SH-SY5Y (cell line): ENCODE measurements around the gene GASK1A.

ENCODE experiments used
- GATA2 ChIP-seq: IDR thresholded peaks from 2 replicates; pipeline ENCODE4 v1.6.1; 2011; ENCODE audit warnings: mild to moderate bottlenecking, low read depth, low read length
- GATA3 ChIP-seq: IDR thresholded peaks from 2 replicates; pipeline ENCODE4 v1.6.1; 2011; ENCODE audit warnings: low read depth, mild to moderate bottlenecking, low read length, moderate library complexity

- TF ChIP-seq GATA2 (peak; percentile 94), GATA3 (peak; percentile 87)
These were observed 83.0 kb downstream of the GASK1A start for GRCh38 chr3:43062040-43062563.
